Measurements from ENCODE around the gene SPAG4. TPM values are rescaled to one million over a fixed set of nuclear protein-coding genes. Genes with fewer than 3 reads are reported as not detected.

The SPAG4 gene
- total RNA-seq, 2 experiments from 2014 or later = 6.5 to 6.9 TPM

GRCh38 chr20:35635652-35636051, 20.0 kb downstream of the SPAG4 start:
- peaks cover 12% of the 10 kb centered on the region for H3K4me1 Mint-ChIP-seq
- H3K4me3 Mint-ChIP-seq = no peak overlapping the region
- no peaks in the 10 kb centered on the region for H3K27me3 Mint-ChIP-seq
- H3K36me3 Mint-ChIP-seq (ENCODE audit: low read depth) = peaks cover 14% of the 10 kb centered on the region
- H3K9me3 Mint-ChIP-seq = no peaks in the 10 kb centered on the region
- no peak for DNase-seq
- POLR2A ChIA-PET = interaction anchor here (1.1 to 2.1 kb wide), 2 partner anchors 16 to 28 kb away, joined by 3 to 5 read pairs; no protein-coding TSS in a partner anchor
- H3K27ac Mint-ChIP-seq = no peak overlapping the region
- CTCF ChIA-PET = interaction anchor here (0.6 kb wide), 1 partner anchor 118 kb away, joined by 4 read pairs; no protein-coding TSS in a partner anchor

DNA sequence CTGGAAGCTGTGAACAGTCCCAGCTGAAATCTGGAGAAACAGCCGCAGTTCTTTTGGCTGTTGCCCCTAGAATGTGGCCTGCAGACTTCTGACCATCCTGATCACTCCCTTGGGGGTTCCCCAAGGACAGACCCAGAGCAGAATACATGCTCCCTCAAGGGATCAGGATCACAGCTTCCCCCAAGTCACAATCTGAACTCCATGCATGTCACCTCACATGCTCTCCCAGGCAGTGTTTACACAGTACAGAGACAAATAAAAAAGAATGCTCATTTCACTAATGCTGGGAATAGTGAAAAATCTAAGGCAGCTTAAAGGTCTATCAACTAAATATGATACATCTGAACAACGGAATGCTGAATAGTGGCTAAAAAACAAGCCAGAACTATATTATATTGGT, 20.5 kb downstream of the SPAG4 start:
- POLR2A ChIA-PET = interaction anchor here (1.1 to 2.1 kb wide), 2 partner anchors 16 to 28 kb away, joined by 3 to 5 read pairs; no protein-coding TSS in a partner anchor
- H3K36me3 Mint-ChIP-seq (ENCODE audit: low read depth) = peaks cover 14% of the 10 kb centered on the region
- H3K9me3 Mint-ChIP-seq = no peaks in the 10 kb centered on the region
- H3K27ac Mint-ChIP-seq = no peak overlapping the region
- H3K27me3 Mint-ChIP-seq = no peaks in the 10 kb centered on the region
- CTCF ChIA-PET = interaction anchor here (0.6 kb wide), 1 partner anchor 119 kb away, joined by 4 read pairs; no protein-coding TSS in a partner anchor
- H3K4me1 Mint-ChIP-seq = peaks cover 15% of the 10 kb centered on the region
- DNase-seq = no peak
- no peak overlapping the region for H3K4me3 Mint-ChIP-seq

DNA sequence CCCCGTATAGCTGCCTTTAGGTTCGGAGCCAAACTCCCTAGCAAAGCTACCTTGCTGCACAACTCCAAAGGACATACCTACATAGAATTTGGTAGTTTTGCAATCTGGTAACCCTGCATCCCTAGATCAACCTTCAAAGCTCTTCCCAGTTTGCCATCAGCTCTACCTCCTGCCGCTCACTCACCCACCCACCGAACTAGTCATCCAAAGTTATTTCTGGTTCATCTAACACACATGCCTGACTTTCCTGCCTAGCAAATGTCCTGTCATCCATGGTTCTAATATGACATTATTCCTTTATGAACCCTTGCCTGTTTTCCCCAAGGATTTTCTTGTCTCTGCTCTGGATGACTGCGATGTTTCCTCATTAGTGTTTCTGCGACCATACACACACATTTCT, 21.6 kb downstream of the SPAG4 start:
- Mint-ChIP-seq H3K4me3 (no peak overlapping the region), H3K27me3 (no peaks in the 10 kb centered on the region), H3K27ac (no peak overlapping the region), H3K9me3 (no peaks in the 10 kb centered on the region), H3K4me1 (peaks cover 15% of the 10 kb centered on the region), H3K36me3 (ENCODE audit: low read depth) (peaks cover 7% of the 10 kb centered on the region)
- no peak for DNase-seq
- ChIA-PET POLR2A (interaction anchor here (1.3 to 1.9 kb wide), 2 partner anchors 17 to 105 kb away, joined by 4 read pairs; partner anchors contain the start of gene RBM39), CTCF (no interaction called here)

- ChIA-PET CTCF (no interaction called here), POLR2A (interaction anchor here (1.7 kb wide), 1 partner anchor 20 kb away, joined by 5 read pairs; no protein-coding TSS in a partner anchor)
- Mint-ChIP-seq H3K27me3 (no peaks in the 10 kb centered on the region), H3K4me1 (peaks cover 18% of the 10 kb centered on the region), H3K27ac (no peak overlapping the region), H3K4me3 (no peak overlapping the region), H3K36me3 (ENCODE audit: low read depth) (peaks cover 3% of the 10 kb centered on the region), H3K9me3 (no peaks in the 10 kb centered on the region)
- DNase-seq = no peak
These were observed 23.1 kb downstream of the SPAG4 start for GRCh38 chr20:35638751-35639150.

DNA sequence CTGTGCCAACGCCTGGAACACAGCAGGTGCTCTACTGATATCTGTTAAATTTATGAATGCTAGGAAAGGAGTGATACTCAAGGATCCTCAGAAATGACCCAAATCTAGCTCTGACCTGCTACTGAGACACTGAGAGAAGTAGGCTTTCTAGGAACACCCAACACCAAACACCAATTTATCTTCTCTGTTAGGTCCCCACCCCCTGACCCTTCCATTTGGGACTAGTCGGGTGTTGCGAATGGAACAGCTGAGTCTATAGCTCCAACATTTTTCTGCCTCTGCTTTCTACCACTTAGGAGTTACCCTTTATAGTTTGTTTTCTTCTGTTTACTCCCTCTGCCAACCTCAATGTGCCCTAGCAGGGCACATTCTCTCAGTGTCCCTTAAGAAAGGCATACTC, 25.1 kb downstream of the SPAG4 start:
- H3K4me1 Mint-ChIP-seq = peaks cover 23% of the 10 kb centered on the region

DNA sequence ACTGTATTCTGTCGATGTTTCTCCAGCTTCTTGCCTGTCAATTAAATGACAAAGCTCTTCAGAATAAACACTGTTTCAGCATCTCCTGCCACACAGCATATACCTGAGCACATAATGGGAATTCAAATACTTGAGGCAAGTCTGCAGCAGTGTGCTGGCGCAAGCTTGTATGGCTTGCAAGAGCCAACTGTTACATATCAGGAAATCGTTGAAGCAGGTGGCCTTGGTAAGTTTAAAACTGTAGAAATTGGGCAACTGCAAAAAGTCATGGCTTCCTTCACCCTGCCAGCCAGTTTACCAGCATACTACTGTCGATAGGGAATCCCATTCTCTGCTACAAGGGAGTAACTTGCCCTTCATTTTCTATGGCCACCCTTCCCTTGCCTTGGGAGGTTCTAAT, 26.1 kb downstream of the SPAG4 start:
- Mint-ChIP-seq H3K27me3 (no peaks in the 10 kb centered on the region), H3K4me1 (peaks cover 26% of the 10 kb centered on the region), H3K9me3 (no peaks in the 10 kb centered on the region), H3K4me3 (no peak overlapping the region), H3K27ac (no peak overlapping the region), H3K36me3 (ENCODE audit: low read depth) (peaks cover 8% of the 10 kb centered on the region)
- DNase-seq = no peak
- ChIA-PET CTCF (interaction anchor here (0.8 kb wide), 1 partner anchor 22 kb away, joined by 3 read pairs; no protein-coding TSS in a partner anchor), POLR2A (interaction anchor here (0.6 to 1.4 kb wide), 2 partner anchors 23 to 195 kb away, joined by 3 read pairs; partner anchors contain the start of genes CPNE1 and RBM12)

More for the DNA sequence above, 25.1 kb downstream of the SPAG4 start:
- Mint-ChIP-seq H3K27ac (no peak overlapping the region), H3K27me3 (no peaks in the 10 kb centered on the region), H3K4me3 (no peak overlapping the region), H3K36me3 (ENCODE audit: low read depth) (peaks cover 11% of the 10 kb centered on the region), H3K9me3 (no peaks in the 10 kb centered on the region)
- no peak for DNase-seq
- POLR2A ChIA-PET = no interaction called here
- CTCF ChIA-PET = interaction anchor here (1.4 kb wide), 1 partner anchor 313 kb away, joined by 3 read pairs; the partner anchor contains the start of gene SCAND1

GRCh38 chr20:35643045-35643444, 27.4 kb downstream of the SPAG4 start:
- DNase-seq = no peak
- Mint-ChIP-seq H3K36me3 (ENCODE audit: low read depth) (peaks cover 12% of the 10 kb centered on the region), H3K27me3 (no peaks in the 10 kb centered on the region), H3K4me3 (no peak overlapping the region), H3K9me3 (no peaks in the 10 kb centered on the region), H3K27ac (no peak overlapping the region), H3K4me1 (peaks cover 26% of the 10 kb centered on the region)
- POLR2A ChIA-PET = interaction anchor here (1.4 to 1.6 kb wide), 2 partner anchors 14 to 18 kb away, joined by 3 to 4 read pairs; no protein-coding TSS in a partner anchor
- CTCF ChIA-PET = no interaction called here

- Mint-ChIP-seq H3K27ac (peak overlapping the region; percentile 10), H3K4me3 (no peak overlapping the region), H3K4me1 (peaks cover 33% of the 10 kb centered on the region), H3K9me3 (no peaks in the 10 kb centered on the region), H3K27me3 (no peaks in the 10 kb centered on the region), H3K36me3 (ENCODE audit: low read depth) (peaks cover 28% of the 10 kb centered on the region)
- DNase-seq = no peak
- POLR2A ChIA-PET = interaction anchor here (1.2 kb wide), 2 partner anchors 17 to 19 kb away, joined by 3 to 4 read pairs; no protein-coding TSS in a partner anchor
- CTCF ChIA-PET = interaction anchor here (0.6 kb wide), 1 partner anchor 20 kb away, joined by 3 read pairs; the partner anchor contains the start of genes CPNE1 and RBM12
These were observed 29.2 kb downstream of the SPAG4 start for GRCh38 chr20:35644806-35645205.

- H3K4me3 Mint-ChIP-seq = no peak overlapping the region
- DNase-seq = no peak
- H3K9me3 Mint-ChIP-seq = no peaks in the 10 kb centered on the region
- H3K4me1 Mint-ChIP-seq = peaks cover 38% of the 10 kb centered on the region
- no peaks in the 10 kb centered on the region for H3K27me3 Mint-ChIP-seq
- H3K27ac Mint-ChIP-seq = no peak overlapping the region
- peaks cover 46% of the 10 kb centered on the region for H3K36me3 Mint-ChIP-seq (ENCODE audit: low read depth)
- ChIA-PET CTCF (interaction anchor here (0.6 to 1.5 kb wide), 2 partner anchors 9 to 21 kb away, joined by 3 read pairs; no protein-coding TSS in a partner anchor), POLR2A (interaction anchor here (2.4 kb wide), 1 partner anchor 15 kb away, joined by 10 read pairs; the partner anchor contains the start of genes CPNE1 and RBM12)
These were observed 33.2 kb downstream of the SPAG4 start for GRCh38 chr20:35648836-35649235.

DNA sequence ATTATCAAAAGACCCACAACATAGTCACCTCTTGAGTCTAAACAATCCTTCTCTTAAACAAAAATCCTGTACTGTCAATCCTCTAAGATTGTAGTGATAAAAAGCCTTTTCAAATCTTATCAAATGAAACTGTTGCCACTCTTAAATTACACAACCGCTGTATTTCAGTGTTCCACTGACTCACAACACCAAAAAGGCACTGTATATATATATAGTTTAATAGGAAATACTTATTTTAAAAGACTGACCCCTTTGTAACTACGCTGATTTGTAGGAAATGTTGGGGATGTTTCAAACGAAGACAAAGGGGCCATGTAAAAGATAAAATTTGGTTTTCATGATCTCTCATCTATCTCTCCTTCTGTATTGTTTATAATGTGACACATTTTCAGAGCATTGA, 35.0 kb downstream of the SPAG4 start:
- H3K27me3 Mint-ChIP-seq = no peaks in the 10 kb centered on the region
- H3K4me1 Mint-ChIP-seq = peaks cover 29% of the 10 kb centered on the region
- H3K4me3 Mint-ChIP-seq = no peak overlapping the region

GRCh38 chr20:35651958-35652357, 36.3 kb downstream of the SPAG4 start:
- no peak for DNase-seq
- ChIA-PET CTCF (interaction anchor here (1.3 kb wide), 1 partner anchor 28 kb away, joined by 3 read pairs; no protein-coding TSS in a partner anchor), POLR2A (interaction anchor here (0.7 to 4.1 kb wide), 4 partner anchors 8 to 188 kb away, joined by 3 to 21 read pairs (median 3); partner anchors contain the start of genes CPNE1, RBM12 and SPAG4)
- peaks cover 43% of the 10 kb centered on the region for H3K36me3 Mint-ChIP-seq (ENCODE audit: low read depth)
- H3K4me3 Mint-ChIP-seq = no peak overlapping the region
- no peaks in the 10 kb centered on the region for H3K9me3 Mint-ChIP-seq
- H3K27ac Mint-ChIP-seq = no peak overlapping the region
- peaks cover 27% of the 10 kb centered on the region for H3K4me1 Mint-ChIP-seq
- no peaks in the 10 kb centered on the region for H3K27me3 Mint-ChIP-seq

More for the DNA sequence above, 35.0 kb downstream of the SPAG4 start:
- Mint-ChIP-seq H3K27ac (no peak overlapping the region), H3K9me3 (no peaks in the 10 kb centered on the region), H3K36me3 (ENCODE audit: low read depth) (peaks cover 39% of the 10 kb centered on the region)
- ChIA-PET CTCF (no interaction called here), POLR2A (no interaction called here)
- no peak for DNase-seq

DNA sequence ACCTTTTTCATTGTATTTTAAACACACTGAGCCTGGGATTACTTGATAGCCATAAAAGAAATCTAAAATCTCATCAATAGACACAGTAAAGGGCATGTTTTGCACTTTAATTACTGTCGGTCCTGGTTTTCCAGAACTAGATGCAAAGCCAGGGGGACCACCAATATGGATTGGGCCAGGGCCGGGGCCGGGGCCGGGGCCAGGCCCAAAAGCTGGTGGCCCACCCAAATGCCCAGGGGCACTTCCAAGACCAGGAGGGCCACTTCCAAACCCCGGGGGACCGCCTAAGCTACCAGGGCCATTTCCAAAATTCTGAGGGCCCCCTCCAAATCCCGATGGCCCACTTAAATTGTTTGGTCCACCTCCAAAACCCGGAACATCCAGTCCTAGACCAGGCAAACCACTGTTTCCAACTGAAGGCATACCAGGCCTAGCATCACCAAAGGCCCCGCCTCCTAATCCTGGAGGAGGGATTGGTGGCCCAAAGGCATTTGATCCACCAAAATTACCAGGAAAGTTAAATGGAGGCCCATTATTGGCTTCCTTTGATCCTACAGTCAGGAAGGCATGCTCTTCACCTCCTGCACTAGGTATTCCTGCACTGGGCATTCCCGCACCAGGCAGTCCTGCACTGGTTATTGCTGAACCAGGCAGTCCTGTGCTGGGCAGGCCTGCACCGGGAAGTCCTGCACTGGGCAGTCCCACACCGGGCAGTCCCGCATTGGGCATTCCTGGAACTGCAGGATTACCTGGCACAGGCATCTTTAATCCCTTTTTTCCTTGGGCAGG, 37.2 kb downstream of the SPAG4 start:
- H3K27ac Mint-ChIP-seq = no peak overlapping the region
- no peak overlapping the region for H3K4me3 Mint-ChIP-seq
- POLR2A ChIA-PET = interaction anchor here (4.1 kb wide), 1 partner anchor 11 kb away, joined by 21 read pairs; the partner anchor contains the start of genes CPNE1 and RBM12
- H3K4me1 Mint-ChIP-seq = peaks cover 33% of the 10 kb centered on the region
- CTCF ChIA-PET = interaction anchor here (1.3 kb wide), 1 partner anchor 28 kb away, joined by 3 read pairs; no protein-coding TSS in a partner anchor
- no peaks in the 10 kb centered on the region for H3K9me3 Mint-ChIP-seq
- peaks cover 45% of the 10 kb centered on the region for H3K36me3 Mint-ChIP-seq (ENCODE audit: low read depth)
- no peak for DNase-seq
- no peaks in the 10 kb centered on the region for H3K27me3 Mint-ChIP-seq

DNA sequence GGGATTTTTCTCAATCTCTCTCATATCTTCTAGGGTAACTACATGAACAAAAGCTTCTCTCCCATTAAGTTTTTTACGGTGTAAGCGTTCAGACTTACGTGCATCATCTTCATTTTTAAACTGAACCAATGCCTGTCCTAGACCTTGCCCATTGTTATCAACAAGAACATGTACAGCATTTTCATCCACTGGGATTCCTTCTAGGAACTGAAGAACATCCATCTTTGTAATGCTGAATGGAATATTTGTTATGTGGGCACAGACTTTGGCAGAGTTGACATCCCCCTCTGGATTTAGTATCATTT, 37.8 kb downstream of the SPAG4 start:
- peaks cover 36% of the 10 kb centered on the region for H3K4me1 Mint-ChIP-seq
- no peaks in the 10 kb centered on the region for H3K9me3 Mint-ChIP-seq
- CTCF ChIA-PET = interaction anchor here (0.5 kb wide), 1 partner anchor 23 kb away, joined by 3 read pairs; no protein-coding TSS in a partner anchor

More for the DNA sequence above, 37.8 kb downstream of the SPAG4 start:
- no peak overlapping the region for H3K4me3 Mint-ChIP-seq
- POLR2A ChIA-PET = interaction anchor here (1.8 to 4.1 kb wide), 2 partner anchors 10 to 35 kb away, joined by 4 to 21 read pairs; partner anchors contain the start of genes CPNE1 and RBM12
- H3K27ac Mint-ChIP-seq = no peak overlapping the region
- no peaks in the 10 kb centered on the region for H3K27me3 Mint-ChIP-seq
- peaks cover 43% of the 10 kb centered on the region for H3K36me3 Mint-ChIP-seq (ENCODE audit: low read depth)
- no peak for DNase-seq

Measured in activated CD4-positive, alpha-beta memory T cell treated with anti-CD3 and anti-CD28 coated beads, Interleukin-2, amount 10 ng/mL, durations not matched to agents 7 days and 5 days (primary cell).